Naive B cell (primary cell): ENCODE results near the gene HAUS3. TPM values are rescaled to one million over a fixed set of nuclear protein-coding genes. Genes with fewer than 3 reads are reported as not detected.
"Not testable (repeated sequence)": the region's sequence is repeated elsewhere in the genome, so short reads cannot be mapped to it uniquely, and the experiment has no call there.

ENCODE experiments used
- ATAC-seq, 2 donors: fragments of 150-1000 bp; cut with Tn5 transposase; 2 replicates each; pipeline ENCODE4 v1.10.0; 2021; ENCODE audit warnings: low read depth in 2 of 2, mild to moderate bottlenecking in 2 of 2, moderate library complexity in 2 of 2
- DNase-seq: peaks from one replicate; pipeline ENCODE4 v3.0.0; 2022
- H3K27ac Mint-ChIP-seq, 6 donors: one replicate each; pipeline ENCODE4 v1.8.0; 2020 to 2022; ENCODE audit warnings: mild to moderate bottlenecking in 6 of 6, mixed read lengths in 6 of 6, moderate library complexity in 5 of 6, inconsistent platforms in 2 of 6
- H3K27me3 Mint-ChIP-seq, 3 donors: one replicate each; pipeline ENCODE4 v1.8.0; 2021 to 2022; ENCODE audit warnings: mixed read lengths in 3 of 3, mild to moderate bottlenecking in 1 of 3
- H3K36me3 Mint-ChIP-seq, 2 donors: one replicate each; pipeline ENCODE4 v1.8.0; 2020 to 2022; ENCODE audit warnings: mixed read lengths in 2 of 2, inconsistent platforms in 1 of 2, mild to moderate bottlenecking in 1 of 2
- H3K4me1 Mint-ChIP-seq, 3 donors: one replicate each; pipeline ENCODE4 v1.8.0; 2020 to 2022; ENCODE audit warnings: mixed read lengths in 3 of 3, inconsistent platforms in 1 of 3, mild to moderate bottlenecking in 1 of 3, moderate library complexity in 1 of 3
- H3K4me3 Mint-ChIP-seq, 8 donors: one replicate each; pipeline ENCODE4 v1.8.0; 2020 to 2022; ENCODE audit warnings: mild to moderate bottlenecking in 8 of 8, mixed read lengths in 8 of 8, moderate library complexity in 8 of 8, inconsistent platforms in 2 of 8
- H3K9me3 Mint-ChIP-seq, 7 donors: one replicate each; pipeline ENCODE4 v1.8.0; 2020 to 2022; ENCODE audit warnings: mixed read lengths in 7 of 7, mild to moderate bottlenecking in 5 of 7, inconsistent platforms in 2 of 7, moderate library complexity in 1 of 7
- polyA plus RNA-seq, 6 donors: library from polyadenylated mRNA; unstranded; fragments of 300-500 nt; fragmentation: Illumina TruSeq; gene quantifications; one replicate each; pipeline ENCODE4 v1.2.3, GENCODE V29; 2021; ENCODE audit warnings: low read depth in 6 of 6

The HAUS3 gene
- polyA plus RNA-seq, 6 donors from 2014 or later, result 13.3 to 29.1 (median 19.3) TPM

DNA sequence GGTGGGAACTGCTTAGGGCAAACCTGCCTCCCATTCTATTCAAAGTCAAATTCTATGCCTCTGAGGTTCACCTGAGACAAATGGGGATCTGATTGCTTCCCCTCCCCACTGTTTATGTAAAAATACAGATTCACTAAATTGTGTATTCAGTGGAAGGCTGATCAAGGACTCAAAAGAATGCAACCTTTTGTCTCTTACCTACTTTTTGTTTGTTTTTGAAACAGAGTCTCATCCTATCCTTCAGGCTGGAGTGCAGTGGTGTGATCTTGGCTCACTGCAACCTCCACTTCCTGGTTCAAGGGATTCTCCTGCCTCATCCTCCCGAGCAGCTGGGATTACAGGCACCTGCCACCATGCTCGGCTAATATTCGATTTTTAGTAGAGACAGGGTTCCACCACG lies 20.5 kb downstream of the HAUS3 start:
- not testable (repeated sequence) for H3K9me3 Mint-ChIP-seq, H3K4me1 Mint-ChIP-seq, H3K27ac Mint-ChIP-seq, H3K27me3 Mint-ChIP-seq, DNase-seq, H3K4me3 Mint-ChIP-seq, H3K36me3 Mint-ChIP-seq, ATAC-seq

DNA sequence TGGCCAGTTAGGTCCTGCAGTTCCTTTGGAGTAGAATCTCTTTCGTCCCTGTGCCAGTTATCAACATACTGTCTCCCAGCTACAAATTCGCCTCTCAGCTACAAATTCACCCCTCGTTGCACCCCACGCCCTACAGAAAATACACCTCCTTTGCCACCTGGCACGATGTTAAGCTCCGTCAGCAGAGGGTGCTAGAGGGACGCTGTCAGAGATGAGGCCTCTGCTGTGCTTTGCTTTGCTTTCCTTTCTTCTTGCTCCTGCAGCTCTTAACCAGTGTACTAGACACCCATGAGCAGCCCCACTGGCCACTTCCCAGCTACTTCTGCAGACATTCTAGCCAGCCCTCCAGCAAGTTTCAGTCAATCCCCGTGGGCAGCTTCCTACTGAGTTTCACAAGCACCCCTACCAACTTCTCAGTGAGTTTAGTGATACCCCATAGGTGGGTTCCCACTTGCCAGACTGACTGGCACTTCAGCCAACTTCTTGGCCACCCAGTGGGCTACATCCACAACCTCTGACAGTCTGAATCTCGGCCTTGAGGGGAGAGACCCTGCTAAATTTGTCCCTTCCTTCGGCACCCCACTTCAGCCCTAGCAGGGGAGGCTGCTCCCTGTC lies 21.8 kb downstream of the HAUS3 start:
- Mint-ChIP-seq H3K4me1 (peaks cover 5 to 6% (median 5%) of the 10 kb centered on the region in 3 donors), H3K27ac (peak overlapping the region in 2 of 6 donors; percentile 6 to 25), H3K27me3 (no peaks in the 10 kb centered on the region), H3K9me3 (no peaks in the 10 kb centered on the region), H3K4me3 (no peak overlapping the region), H3K36me3 (no peaks in the 10 kb centered on the region)
- DNase-seq (peak; percentile 70), ATAC-seq (peak; percentile 90 to 98)

- no peaks in the 10 kb centered on the region for H3K36me3 Mint-ChIP-seq
- H3K27ac Mint-ChIP-seq, result no peak overlapping the region
- H3K4me1 Mint-ChIP-seq, result peaks cover 5 to 6% (median 5%) of the 10 kb centered on the region in 3 donors
- H3K4me3 Mint-ChIP-seq, result no peak overlapping the region
- H3K27me3 Mint-ChIP-seq, result no peaks in the 10 kb centered on the region
- DNase-seq (no peak), ATAC-seq (no peak)
- no peaks in the 10 kb centered on the region for H3K9me3 Mint-ChIP-seq
Measured at GRCh38 chr4:2219233-2219760, 22.6 kb downstream of the HAUS3 start.

GRCh38 chr4:2218436-2218835 lies 23.5 kb downstream of the HAUS3 start:
- no peak for DNase-seq
- Mint-ChIP-seq H3K27ac (peak overlapping the region in 1 of 6 donors; percentile 37), H3K27me3 (no peaks in the 10 kb centered on the region), H3K4me1 (peaks cover 5 to 6% (median 5%) of the 10 kb centered on the region in 3 donors), H3K4me3 (no peak overlapping the region), H3K9me3 (no peaks in the 10 kb centered on the region), H3K36me3 (no peaks in the 10 kb centered on the region)
- no peak for ATAC-seq

DNA sequence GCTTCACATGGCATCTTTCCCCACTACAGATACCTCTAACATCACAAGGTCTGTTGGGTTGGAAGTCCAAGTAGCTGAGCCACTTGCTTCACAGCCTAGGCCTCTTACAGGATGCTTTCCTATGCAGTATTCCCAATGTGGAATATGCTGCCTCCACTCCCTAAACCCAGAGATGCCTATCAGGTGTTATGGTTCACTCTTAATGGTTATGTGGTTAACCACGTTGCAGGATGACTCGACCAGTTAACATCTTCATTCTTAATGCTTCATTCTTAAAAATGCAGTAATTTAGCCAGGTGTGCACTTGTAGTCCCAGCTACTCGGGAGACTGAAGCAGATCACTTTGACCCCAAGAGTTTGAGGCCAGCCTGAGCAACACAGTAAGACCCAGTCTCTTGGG lies 24.2 kb downstream of the HAUS3 start:
- Mint-ChIP-seq H3K27me3 (peaks cover 0 to 2% (median 0%) of the 10 kb centered on the region in 3 donors), H3K9me3 (no peaks in the 10 kb centered on the region), H3K4me1 (peaks cover 5 to 6% (median 5%) of the 10 kb centered on the region in 3 donors), H3K4me3 (peak overlapping the region in 1 of 8 donors; percentile 10), H3K36me3 (no peaks in the 10 kb centered on the region), H3K27ac (no peak overlapping the region)
- no peak for DNase-seq
- no peak for ATAC-seq

- no peaks in the 10 kb centered on the region for H3K4me1 Mint-ChIP-seq
- H3K27ac Mint-ChIP-seq, result peak overlapping the region in 1 of 6 donors; percentile 85
- no peaks in the 10 kb centered on the region for H3K9me3 Mint-ChIP-seq
- no peaks in the 10 kb centered on the region for H3K36me3 Mint-ChIP-seq
- DNase-seq, result no peak
- H3K27me3 Mint-ChIP-seq, result peaks cover 0 to 6% (median 0%) of the 10 kb centered on the region in 3 donors
- H3K4me3 Mint-ChIP-seq, result no peak overlapping the region
- no peak for ATAC-seq
Measured at GRCh38 chr4:2212831-2213230, 29.1 kb downstream of the HAUS3 start.

DNA sequence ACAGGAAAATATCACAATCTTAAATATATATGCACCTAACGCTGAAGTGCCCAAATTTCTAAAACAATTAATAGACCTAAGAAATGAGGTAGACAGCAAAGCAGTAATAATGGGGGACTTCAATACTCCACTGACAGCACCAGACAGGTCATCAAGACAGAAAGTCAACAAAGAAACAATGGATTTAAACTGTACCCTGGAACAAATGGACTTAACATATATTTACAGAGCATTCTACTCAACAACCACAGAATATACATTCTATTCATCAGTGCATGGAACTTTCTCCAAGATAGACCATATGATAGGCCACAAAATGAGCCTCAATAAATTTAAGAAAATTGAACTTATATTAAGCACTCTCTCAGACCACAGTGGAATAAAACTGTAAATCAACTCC lies 39.1 kb downstream of the HAUS3 start:
- H3K27ac Mint-ChIP-seq, H3K4me1 Mint-ChIP-seq, DNase-seq, H3K9me3 Mint-ChIP-seq, H3K4me3 Mint-ChIP-seq, ATAC-seq, H3K36me3 Mint-ChIP-seq, H3K27me3 Mint-ChIP-seq: not testable (repeated sequence)

- no peak for DNase-seq
Measured at GRCh38 chr4:2194496-2194895, 47.4 kb downstream of the HAUS3 start.

DNA sequence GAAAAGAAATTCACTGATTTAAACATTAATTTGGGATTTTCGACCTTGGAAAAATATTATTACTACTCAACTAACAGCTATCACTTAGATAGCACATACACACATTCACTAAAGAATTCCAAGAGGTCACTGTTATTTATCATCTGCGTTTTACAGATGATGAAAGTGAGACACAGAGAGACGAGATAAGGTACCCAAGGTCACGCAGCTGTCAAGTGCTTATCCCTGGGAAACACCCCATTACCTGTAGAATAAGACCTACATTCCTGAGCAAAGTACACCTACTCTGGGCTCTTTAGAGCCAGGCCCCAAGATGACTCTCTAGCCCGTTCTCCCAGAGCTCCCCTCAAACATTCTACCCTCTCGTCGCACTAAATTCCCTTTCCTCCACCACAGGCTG lies 48.6 kb downstream of the HAUS3 start:
- no peak overlapping the region for H3K4me3 Mint-ChIP-seq
- no peak for ATAC-seq
- H3K4me1 Mint-ChIP-seq, result no peaks in the 10 kb centered on the region
- no peak overlapping the region for H3K27ac Mint-ChIP-seq
- no peak for DNase-seq
- peaks cover 0 to 17% of the 10 kb centered on the region in 2 donors for H3K36me3 Mint-ChIP-seq
- no peaks in the 10 kb centered on the region for H3K27me3 Mint-ChIP-seq
- H3K9me3 Mint-ChIP-seq, result peaks cover 0 to 6% (median 3%) of the 10 kb centered on the region in 7 donors

More at GRCh38 chr4:2194496-2194895, 47.4 kb downstream of the HAUS3 start:
- no peaks in the 10 kb centered on the region for H3K9me3 Mint-ChIP-seq
- no peak overlapping the region for H3K4me3 Mint-ChIP-seq
- H3K4me1 Mint-ChIP-seq, result no peaks in the 10 kb centered on the region
- no peaks in the 10 kb centered on the region for H3K27me3 Mint-ChIP-seq
- no peak overlapping the region for H3K27ac Mint-ChIP-seq
- no peak for ATAC-seq
- peaks cover 0 to 20% of the 10 kb centered on the region in 2 donors for H3K36me3 Mint-ChIP-seq

GRCh38 chr4:2186865-2187172 lies 55.1 kb downstream of the HAUS3 start:
- Mint-ChIP-seq H3K4me1 (no peaks in the 10 kb centered on the region), H3K4me3 (no peak overlapping the region), H3K36me3 (peaks cover 23 to 40% of the 10 kb centered on the region in 2 donors), H3K9me3 (peaks cover 9 to 47% (median 30%) of the 10 kb centered on the region in 7 donors), H3K27ac (no peak overlapping the region), H3K27me3 (no peaks in the 10 kb centered on the region)
- ATAC-seq, result no peak
- DNase-seq, result no peak

DNA sequence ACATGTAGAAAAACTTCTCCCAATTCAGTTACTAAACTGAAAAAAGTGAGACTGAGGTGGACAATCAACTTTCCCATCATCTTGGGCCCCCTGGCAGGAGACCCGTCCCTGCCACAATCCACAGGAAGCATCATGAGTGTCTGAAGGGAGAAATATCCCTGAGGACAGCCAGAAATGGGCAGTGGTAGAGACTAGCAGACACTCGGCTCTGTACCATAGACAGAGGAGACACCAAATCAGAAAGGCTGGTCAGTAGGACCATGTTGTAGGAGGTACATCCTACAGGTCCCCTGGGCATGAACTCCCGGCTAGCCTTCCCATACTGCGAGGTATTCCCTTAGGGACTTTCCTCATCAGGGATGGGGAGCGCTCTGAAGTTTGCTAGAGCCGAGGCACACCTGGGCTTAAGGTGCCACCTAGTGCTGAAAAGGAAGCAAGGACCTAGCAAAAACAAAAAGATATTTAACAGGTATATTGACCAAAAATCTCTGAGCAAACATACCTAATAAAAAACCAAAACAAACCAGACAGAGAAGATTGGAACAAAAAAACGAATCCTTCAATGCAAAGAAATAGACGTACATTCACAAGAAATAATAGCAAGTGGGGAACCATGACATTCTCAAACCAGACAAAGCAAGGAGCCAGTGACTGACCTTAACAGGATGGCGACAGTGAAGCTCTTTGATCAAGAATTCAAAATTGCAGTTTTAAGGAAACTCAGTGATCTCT lies 55.6 kb downstream of the HAUS3 start:
- H3K27ac Mint-ChIP-seq, result no peak overlapping the region
- H3K36me3 Mint-ChIP-seq, result peaks cover 23 to 41% of the 10 kb centered on the region in 2 donors
- DNase-seq (no peak), ATAC-seq (no peak)
- no peaks in the 10 kb centered on the region for H3K27me3 Mint-ChIP-seq
- no peaks in the 10 kb centered on the region for H3K4me1 Mint-ChIP-seq
- peaks cover 9 to 50% (median 30%) of the 10 kb centered on the region in 7 donors for H3K9me3 Mint-ChIP-seq
- H3K4me3 Mint-ChIP-seq, result peak overlapping the region in 1 of 8 donors; percentile 2

DNA sequence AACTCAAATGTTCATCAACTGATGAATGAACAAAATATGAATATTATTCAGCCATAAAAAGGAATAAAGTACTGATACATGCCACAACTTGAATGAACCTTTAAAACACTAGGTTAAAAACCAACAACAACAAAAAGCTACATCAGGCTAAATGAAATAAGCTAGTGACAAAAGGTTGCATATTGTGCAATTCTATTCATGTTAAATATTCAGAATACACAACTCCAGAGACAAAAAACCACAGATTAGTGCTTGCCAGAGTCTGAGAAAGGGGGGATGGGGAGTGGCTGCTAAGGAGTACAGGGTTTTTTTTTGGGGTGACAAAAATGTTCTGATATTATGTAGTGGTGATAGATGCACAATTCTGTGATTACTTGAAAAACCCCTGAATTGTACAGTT lies 58.5 kb downstream of the HAUS3 start:
- Mint-ChIP-seq H3K4me1 (no peaks in the 10 kb centered on the region), H3K9me3 (peaks cover 9 to 46% (median 27%) of the 10 kb centered on the region in 7 donors), H3K27me3 (no peaks in the 10 kb centered on the region), H3K27ac (no peak overlapping the region), H3K4me3 (no peak overlapping the region), H3K36me3 (peaks cover 23 to 41% of the 10 kb centered on the region in 2 donors)
- DNase-seq (no peak), ATAC-seq (no peak)

DNA sequence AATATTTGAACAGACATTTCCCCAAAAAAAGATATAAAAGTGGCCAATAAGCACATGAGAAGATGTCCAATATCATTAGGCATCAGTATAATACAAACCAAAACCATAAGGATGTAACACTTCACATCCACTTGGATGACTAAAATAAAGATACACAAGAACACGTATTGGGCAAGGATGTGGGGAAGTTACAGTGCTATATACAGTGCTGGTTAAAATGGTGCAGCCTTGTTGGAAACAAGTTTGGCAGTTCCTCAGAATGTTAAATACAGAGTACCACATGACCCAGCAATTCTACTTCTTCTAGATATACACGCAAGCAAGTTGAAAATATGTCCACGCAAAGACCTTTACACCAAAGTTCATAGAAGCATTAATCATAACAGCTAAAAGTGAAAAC lies 58.9 kb downstream of the HAUS3 start:
- Mint-ChIP-seq H3K4me3 (no peak overlapping the region), H3K4me1 (no peaks in the 10 kb centered on the region), H3K9me3 (peaks cover 9 to 43% (median 26%) of the 10 kb centered on the region in 7 donors), H3K36me3 (peaks cover 23 to 41% of the 10 kb centered on the region in 2 donors), H3K27ac (no peak overlapping the region), H3K27me3 (no peaks in the 10 kb centered on the region)
- no peak for DNase-seq
- ATAC-seq, result no peak

DNA sequence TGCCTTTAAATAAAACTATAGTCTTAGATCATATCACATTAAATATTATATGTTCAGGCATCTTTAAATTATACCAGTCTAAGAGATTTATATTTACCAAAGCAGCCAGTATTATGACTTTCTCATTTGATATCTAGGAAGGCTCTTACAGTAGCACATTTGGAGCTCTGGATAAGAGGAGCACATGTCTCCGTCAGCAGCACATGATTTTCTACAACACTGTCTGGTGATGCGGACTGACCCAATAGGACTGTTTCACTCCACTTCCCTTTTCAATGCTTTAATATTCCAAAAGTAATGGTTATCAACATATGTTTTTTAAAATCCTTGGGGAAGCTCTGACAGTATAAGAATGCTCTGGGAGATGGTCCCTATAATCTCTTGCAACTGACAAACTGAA lies 61.5 kb downstream of the HAUS3 start:
- Mint-ChIP-seq H3K36me3 (peaks cover 5 to 15% of the 10 kb centered on the region in 2 donors), H3K9me3 (peaks cover 3 to 19% (median 8%) of the 10 kb centered on the region in 7 donors), H3K27me3 (no peaks in the 10 kb centered on the region), H3K4me3 (no peak overlapping the region), H3K4me1 (no peaks in the 10 kb centered on the region), H3K27ac (no peak overlapping the region)
- no peak for ATAC-seq
- no peak for DNase-seq
